ENCODE data around the gene PROX2. TPM values are rescaled to one million over a fixed set of nuclear protein-coding genes. Genes with fewer than 3 reads are reported as not detected.

PROX2 gene
- total and polyA plus RNA-seq, 9 of the 15 experiments (the other 6 are each of a cell fraction or from before 2014, with no cell fraction given): not detected

DNA sequence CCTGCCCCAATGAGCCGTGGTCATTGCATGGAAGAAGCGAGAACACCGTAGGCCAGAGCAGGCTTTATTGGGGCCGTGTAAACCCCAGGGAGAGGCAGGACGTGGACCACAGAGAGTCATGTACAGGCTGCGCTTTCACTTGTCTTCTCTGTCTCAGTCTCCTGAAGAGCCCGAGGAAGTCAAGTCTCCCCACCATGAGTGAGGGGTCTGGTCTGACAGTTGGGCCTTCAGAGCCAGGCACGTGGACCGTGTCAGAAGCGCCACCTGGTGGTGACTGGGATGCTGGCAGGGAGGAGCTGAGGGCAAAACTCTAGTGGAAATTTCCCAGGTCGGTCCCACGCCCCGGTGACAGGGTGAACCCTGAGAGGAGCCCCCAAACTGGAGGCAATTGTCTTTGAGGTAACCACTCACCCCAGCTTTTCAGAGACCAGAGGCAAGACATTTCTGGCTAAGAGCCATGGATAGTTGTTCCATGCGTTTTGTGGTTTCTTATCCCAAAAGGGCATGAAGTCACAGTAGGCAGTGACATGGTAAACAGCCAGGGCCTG lies 29.7 kb upstream of the PROX2 start (continued):
- TF ChIP-seq, protein P1, sequence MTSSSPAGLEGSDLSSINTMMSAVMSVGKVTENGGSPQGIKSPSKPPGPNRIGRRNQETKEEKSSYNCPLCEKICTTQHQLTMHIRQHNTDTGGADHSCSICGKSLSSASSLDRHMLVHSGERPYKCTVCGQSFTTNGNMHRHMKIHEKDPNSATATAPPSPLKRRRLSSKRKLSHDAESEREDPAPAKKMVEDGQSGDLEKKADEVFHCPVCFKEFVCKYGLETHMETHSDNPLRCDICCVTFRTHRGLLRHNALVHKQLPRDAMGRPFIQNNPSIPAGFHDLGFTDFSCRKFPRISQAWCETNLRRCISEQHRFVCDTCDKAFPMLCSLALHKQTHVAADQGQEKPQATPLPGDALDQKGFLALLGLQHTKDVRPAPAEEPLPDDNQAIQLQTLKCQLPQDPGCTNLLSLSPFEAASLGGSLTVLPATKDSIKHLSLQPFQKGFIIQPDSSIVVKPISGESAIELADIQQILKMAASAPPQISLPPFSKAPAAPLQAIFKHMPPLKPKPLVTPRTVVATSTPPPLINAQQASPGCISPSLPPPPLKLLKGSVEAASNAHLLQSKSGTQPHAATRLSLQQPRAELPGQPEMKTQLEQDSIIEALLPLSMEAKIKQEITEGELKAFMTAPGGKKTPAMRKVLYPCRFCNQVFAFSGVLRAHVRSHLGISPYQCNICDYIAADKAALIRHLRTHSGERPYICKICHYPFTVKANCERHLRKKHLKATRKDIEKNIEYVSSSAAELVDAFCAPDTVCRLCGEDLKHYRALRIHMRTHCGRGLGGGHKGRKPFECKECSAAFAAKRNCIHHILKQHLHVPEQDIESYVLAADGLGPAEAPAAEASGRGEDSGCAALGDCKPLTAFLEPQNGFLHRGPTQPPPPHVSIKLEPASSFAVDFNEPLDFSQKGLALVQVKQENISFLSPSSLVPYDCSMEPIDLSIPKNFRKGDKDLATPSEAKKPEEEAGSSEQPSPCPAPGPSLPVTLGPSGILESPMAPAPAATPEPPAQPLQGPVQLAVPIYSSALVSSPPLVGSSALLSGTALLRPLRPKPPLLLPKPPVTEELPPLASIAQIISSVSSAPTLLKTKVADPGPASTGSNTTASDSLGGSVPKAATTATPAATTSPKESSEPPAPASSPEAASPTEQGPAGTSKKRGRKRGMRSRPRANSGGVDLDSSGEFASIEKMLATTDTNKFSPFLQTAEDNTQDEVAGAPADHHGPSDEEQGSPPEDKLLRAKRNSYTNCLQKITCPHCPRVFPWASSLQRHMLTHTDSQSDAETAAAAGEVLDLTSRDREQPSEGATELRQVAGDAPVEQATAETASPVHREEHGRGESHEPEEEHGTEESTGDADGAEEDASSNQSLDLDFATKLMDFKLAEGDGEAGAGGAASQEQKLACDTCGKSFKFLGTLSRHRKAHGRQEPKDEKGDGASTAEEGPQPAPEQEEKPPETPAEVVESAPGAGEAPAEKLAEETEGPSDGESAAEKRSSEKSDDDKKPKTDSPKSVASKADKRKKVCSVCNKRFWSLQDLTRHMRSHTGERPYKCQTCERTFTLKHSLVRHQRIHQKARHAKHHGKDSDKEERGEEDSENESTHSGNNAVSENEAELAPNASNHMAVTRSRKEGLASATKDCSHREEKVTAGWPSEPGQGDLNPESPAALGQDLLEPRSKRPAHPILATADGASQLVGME (CRISPR knock-in tag; IDR thresholded peaks at IDR 0.05): no peak
- TF ChIP-seq SP1 (CRISPR knock-in tag; IDR thresholded peaks at IDR 0.05) (0 out of 2 replicates have a peak, but pooled peaks have one; percentile 26), SIRT6 (IDR thresholded peaks at IDR 0.05; ENCODE audit: low read depth, low read length) (no peak), HDAC8 (tag; IDR thresholded peaks at IDR 0.05) (no peak), L3MBTL2 (IDR thresholded peaks at IDR 0.05) (peak; percentile 63; the same call in 1 of the 2 replicates), RB1 (IDR thresholded peaks at IDR 0.05; ENCODE audit: low read depth) (no peak), ZNF778 (CRISPR knock-in tag; IDR thresholded peaks at IDR 0.05) (no peak), ZEB2 (IDR thresholded peaks at IDR 0.05) (no peak), SMC3 (conservative IDR thresholded peaks at IDR 0.05; ENCODE audit: insufficient read depth, low read depth, low read length) (peak; percentile 87), CBX8 (IDR thresholded peaks at IDR 0.05; ENCODE audit: borderline replicate concordance, extremely low read depth, low read depth, low read length, poor library complexity, severe bottlenecking) (no peak), NR4A1 (CRISPR knock-in tag; IDR thresholded peaks at IDR 0.05) (no peak), NR4A1 (tag; IDR thresholded peaks at IDR 0.05) (no peak), CREM (IDR thresholded peaks at IDR 0.05; ENCODE audit: low read depth) (peak; percentile 57; the same call in 1 of the 2 replicates), JUND (IDR thresholded peaks at IDR 0.05; ENCODE audit: borderline replicate concordance, low read depth, low read length) (peak; percentile 45; the same call in 1 of the 2 replicates), JUND (tag; IDR thresholded peaks at IDR 0.05; ENCODE audit: borderline replicate concordance, low read depth, low read length) (no peak)
- TF ChIP-seq, protein P2, sequence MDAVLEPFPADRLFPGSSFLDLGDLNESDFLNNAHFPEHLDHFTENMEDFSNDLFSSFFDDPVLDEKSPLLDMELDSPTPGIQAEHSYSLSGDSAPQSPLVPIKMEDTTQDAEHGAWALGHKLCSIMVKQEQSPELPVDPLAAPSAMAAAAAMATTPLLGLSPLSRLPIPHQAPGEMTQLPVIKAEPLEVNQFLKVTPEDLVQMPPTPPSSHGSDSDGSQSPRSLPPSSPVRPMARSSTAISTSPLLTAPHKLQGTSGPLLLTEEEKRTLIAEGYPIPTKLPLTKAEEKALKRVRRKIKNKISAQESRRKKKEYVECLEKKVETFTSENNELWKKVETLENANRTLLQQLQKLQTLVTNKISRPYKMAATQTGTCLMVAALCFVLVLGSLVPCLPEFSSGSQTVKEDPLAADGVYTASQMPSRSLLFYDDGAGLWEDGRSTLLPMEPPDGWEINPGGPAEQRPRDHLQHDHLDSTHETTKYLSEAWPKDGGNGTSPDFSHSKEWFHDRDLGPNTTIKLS (IDR thresholded peaks at IDR 0.05; ENCODE audit: borderline replicate concordance, low read depth): no peak
- TF ChIP-seq, protein P3, sequence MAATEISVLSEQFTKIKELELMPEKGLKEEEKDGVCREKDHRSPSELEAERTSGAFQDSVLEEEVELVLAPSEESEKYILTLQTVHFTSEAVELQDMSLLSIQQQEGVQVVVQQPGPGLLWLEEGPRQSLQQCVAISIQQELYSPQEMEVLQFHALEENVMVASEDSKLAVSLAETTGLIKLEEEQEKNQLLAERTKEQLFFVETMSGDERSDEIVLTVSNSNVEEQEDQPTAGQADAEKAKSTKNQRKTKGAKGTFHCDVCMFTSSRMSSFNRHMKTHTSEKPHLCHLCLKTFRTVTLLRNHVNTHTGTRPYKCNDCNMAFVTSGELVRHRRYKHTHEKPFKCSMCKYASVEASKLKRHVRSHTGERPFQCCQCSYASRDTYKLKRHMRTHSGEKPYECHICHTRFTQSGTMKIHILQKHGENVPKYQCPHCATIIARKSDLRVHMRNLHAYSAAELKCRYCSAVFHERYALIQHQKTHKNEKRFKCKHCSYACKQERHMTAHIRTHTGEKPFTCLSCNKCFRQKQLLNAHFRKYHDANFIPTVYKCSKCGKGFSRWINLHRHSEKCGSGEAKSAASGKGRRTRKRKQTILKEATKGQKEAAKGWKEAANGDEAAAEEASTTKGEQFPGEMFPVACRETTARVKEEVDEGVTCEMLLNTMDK (IDR thresholded peaks at IDR 0.05; ENCODE audit: borderline replicate concordance, insufficient read depth, low read depth, low read length, poor library complexity, severe bottlenecking): peak; percentile 59
- TF ChIP-seq, protein P4, sequence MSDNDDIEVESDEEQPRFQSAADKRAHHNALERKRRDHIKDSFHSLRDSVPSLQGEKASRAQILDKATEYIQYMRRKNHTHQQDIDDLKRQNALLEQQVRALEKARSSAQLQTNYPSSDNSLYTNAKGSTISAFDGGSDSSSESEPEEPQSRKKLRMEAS (CRISPR knock-in tag; IDR thresholded peaks at IDR 0.05): peak; percentile 90
